SK-N-MC (cell line): ENCODE measurements around the gene SPON2.

ENCODE experiments used
- EZH2 ChIP-seq: fragments of 200-600 bp; sonication (generic); IDR thresholded peaks from one replicate; pipeline ENCODE4 v1.6.1; 2017; ENCODE audit warnings: antibody characterized with exemption
- FOXP2 ChIP-seq: optimal IDR thresholded peaks from 2 replicates; pipeline ENCODE3; 2011; ENCODE audit warnings: mild to moderate bottlenecking, moderate library complexity; ENCODE audit not compliant: insufficient read depth; ENCODE audit errors: extremely low read length, control extremely low read depth
- POLR2AphosphoS5 ChIP-seq: IDR thresholded peaks from 2 replicates; pipeline ENCODE4 v1.6.1; 2012; ENCODE audit warnings: mild to moderate bottlenecking, low read depth, low read length, borderline replicate concordance

DNA sequence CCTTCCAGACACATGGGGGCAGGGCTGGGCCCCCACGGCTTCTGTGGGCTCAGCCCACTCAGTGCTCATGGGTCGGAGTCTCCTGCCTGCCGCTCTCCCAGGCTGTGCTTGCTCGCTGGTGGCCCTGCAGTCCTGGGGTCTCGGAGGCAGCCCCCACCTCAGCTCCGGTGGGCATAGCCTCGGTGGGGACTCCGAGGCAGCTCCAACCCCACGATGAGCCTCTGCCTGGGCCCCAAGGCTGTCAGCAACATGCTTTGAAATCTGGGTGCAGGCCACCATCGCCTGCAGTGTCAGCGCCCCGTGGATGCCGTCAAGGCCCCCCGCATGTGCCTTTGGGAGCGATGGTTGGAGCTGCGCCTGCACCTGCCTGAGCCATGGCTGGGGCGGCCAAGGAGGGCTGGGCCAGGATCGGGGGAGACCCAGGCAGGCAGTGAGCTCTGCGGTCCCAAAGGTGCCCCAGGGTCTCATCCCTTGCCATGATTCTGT lies 30.2 kb upstream of the SPON2 start:
- TF ChIP-seq POLR2AphosphoS5 (no peak), EZH2 (no peak), FOXP2 (no peak)
